ENCODE measurements around the gene DBNL.
"Not testable (repeated sequence)": the region's sequence is repeated elsewhere in the genome, so short reads cannot be mapped to it uniquely, and the experiment has no call there.

DBNL gene

GRCh38 chr7:44044315-44045225, at the start of gene DBNL:
DBNL (plus strand) TSS chr7:44044702; CDS start chr7:44044738, 36 bp downstream.
- DNase-seq, result peak; percentile 81
- in situ Hi-C loops (cut with MboI; ENCODE audit: low pct_unique_long_range_greater_than_20kb, low sequenced_read_pairs), result no loop called here

DNA sequence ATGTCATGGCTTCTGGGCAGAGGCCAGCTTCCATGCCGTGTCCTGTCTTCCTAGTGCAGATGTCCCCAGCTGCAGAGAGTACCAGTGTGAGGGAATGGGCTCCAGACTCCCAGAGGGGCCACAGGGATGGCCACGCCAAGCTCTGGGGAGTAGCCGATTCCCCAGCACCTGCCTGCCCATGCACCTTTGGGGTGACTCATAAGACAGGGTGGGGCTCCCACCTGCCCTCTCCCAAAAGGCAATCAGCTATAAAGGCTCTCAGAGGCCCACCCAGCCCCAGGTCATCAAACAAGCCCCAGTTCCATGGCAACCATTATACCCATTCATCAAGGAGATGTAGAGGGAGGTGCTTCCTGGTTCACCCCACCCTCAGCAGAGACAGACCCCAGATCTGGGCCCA, 47.0 kb upstream of the DBNL start, which contains the start of gene SPDYE1:
Gene SPDYE1, plus strand, starts transcription at position 366 of the 400 bp plus-strand sequence. CDS start 2,053 bp downstream, outside the sequence.
- in situ Hi-C loops (cut with MboI; ENCODE audit: low pct_unique_long_range_greater_than_20kb, low sequenced_read_pairs), result not testable (repeated sequence)

DNA sequence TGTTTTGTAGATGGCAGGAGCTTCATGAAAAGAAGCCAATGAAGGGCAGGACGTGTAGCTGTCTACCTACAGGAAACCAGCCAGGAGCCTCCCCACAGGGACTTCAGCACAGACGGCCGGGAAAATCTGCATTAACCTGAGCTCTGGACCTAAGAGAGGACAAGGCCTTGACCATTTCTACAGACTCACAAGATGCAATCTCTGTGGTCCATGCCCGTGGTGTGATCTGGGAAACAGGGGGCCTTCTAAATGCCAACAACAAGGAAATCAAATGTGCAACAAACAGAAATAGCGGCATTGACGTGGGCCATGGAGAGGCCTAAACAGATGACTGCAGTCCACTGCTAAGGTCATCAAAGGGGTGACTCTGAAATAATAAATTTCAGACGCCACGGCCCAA, 32.4 kb upstream of the DBNL start:
- in situ Hi-C loops (cut with MboI; ENCODE audit: low pct_unique_long_range_greater_than_20kb, low sequenced_read_pairs), result not testable (repeated sequence)

More for the DNA sequence above, 47.0 kb upstream of the DBNL start, which contains the start of gene SPDYE1:
- DNase-seq, result not testable (repeated sequence)

GRCh38 chr7:44015090-44015489, 29.4 kb upstream of the DBNL start:
- DNase-seq; in situ Hi-C loops (cut with MboI; ENCODE audit: low pct_unique_long_range_greater_than_20kb, low sequenced_read_pairs): not testable (repeated sequence)

More for the DNA sequence above, 32.4 kb upstream of the DBNL start:
- not testable (repeated sequence) for DNase-seq

GRCh38 chr7:44018857-44019807, 25.4 kb upstream of the DBNL start:
- peak; percentile 97 for DNase-seq
- in situ Hi-C loops (cut with MboI; ENCODE audit: low pct_unique_long_range_greater_than_20kb, low sequenced_read_pairs), result not testable (repeated sequence)

DNA sequence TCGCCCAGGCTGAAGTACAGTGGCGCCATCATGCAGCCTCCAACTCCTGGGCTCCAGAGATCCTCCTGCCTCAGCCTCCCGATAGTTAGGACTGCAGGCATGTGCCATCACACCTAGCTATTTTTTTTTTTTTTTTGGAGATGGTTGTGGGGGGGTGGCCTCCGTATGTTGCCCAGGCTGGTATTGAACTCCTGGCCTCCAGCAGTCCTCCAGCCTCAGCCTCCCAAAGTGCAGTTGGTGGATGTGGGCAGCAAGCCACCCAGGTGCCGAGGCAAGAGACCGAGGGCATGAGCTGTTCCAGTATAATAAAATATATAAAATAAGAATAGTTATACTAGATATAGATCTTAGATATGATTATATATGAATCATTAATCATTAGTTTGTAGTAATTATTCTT, 24.7 kb upstream of the DBNL start:
- DNase-seq; in situ Hi-C loops (cut with MboI; ENCODE audit: low pct_unique_long_range_greater_than_20kb, low sequenced_read_pairs): not testable (repeated sequence)

DNA sequence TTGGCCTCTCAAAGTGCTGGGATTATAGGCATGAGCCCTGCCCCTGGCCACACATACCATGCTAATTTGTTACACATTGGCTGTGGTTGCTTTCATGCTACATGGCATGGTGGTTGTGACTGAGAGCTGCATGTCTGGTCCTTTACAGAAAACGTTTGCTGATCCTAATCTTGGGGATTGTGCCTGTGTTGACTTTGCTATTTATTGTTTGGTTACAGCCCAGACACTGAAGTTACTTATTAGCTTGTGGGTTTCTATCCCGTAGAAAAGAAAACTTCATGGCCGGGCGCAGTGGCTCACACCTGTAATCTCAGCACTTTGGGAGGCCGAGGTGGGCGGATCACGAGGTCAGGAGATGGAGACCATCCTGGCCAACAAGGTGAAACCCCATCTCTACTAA, 22.4 kb upstream of the DBNL start:
- in situ Hi-C loops (cut with MboI; ENCODE audit: low pct_unique_long_range_greater_than_20kb, low sequenced_read_pairs), result not testable (repeated sequence)

DNA sequence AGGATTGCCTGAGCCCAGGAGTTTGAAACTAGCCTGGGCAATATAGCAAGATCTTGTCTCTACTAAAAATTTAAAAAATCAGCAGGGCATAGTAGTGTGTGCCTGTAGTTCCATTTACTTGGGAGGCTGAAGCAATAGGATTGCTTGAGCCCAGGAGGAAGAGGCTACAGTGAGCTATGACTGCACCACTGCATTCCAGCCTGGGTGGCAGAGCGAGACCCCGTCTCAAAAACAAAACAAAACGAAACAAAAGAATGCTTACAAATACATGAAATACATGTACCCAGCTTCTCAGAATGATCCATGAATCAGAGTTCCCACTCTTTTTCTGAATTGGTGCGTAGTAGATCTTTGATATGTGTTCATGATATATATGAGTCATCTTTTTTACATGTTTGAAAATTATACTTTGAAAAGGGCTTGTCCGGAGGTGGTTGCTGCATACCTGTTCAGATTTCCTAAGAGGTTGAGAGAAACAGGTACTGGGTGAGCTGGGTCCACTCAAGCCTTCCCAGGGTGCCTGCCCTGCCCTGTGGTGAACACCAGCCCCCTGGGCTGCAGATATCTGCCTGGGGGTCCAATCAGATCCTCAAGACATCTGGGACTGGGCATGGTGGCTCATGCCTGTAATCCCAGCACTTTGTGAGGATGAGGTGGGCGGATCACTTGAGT, 21.6 kb upstream of the DBNL start:
- not testable (repeated sequence) for DNase-seq

More for the DNA sequence above, 22.4 kb upstream of the DBNL start:
- DNase-seq, result not testable (repeated sequence)

DNA sequence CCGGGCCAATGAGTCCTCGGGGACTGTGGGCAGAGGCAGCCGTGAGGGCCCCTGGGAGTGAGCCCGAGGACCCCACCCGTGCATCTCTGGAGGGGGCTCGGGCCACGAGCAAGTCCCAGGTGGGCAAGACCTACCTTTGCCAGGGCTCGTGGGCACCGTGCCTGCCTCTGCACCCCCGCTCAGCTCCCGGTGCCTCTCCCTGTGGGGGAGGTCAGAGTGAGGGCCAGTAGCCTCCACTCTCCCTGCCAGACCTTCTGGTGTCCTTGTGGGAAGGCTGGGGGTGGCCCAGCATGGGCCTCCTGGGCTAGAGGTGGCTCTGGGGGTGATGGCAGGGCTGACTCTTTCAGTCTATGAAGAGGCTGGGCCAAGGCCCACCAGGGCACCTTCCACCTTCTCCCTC, 15.1 kb upstream of the DBNL start:
- in situ Hi-C loops (cut with MboI; ENCODE audit: low pct_unique_long_range_greater_than_20kb, low sequenced_read_pairs); DNase-seq: not testable (repeated sequence)

More for the DNA sequence above, 21.6 kb upstream of the DBNL start:
- in situ Hi-C loops (cut with MboI; ENCODE audit: low pct_unique_long_range_greater_than_20kb, low sequenced_read_pairs), result not testable (repeated sequence)

- in situ Hi-C loops (cut with MboI; ENCODE audit: low pct_unique_long_range_greater_than_20kb, low sequenced_read_pairs); DNase-seq: not testable (repeated sequence)
Observed at GRCh38 chr7:44030029-44030428, 14.5 kb upstream of the DBNL start.

GRCh38 chr7:44031319-44031718, 13.2 kb upstream of the DBNL start:
- in situ Hi-C loops (cut with MboI; ENCODE audit: low pct_unique_long_range_greater_than_20kb, low sequenced_read_pairs); DNase-seq: not testable (repeated sequence)

GRCh38 chr7:44032031-44032430, 12.5 kb upstream of the DBNL start:
- in situ Hi-C loops (cut with MboI; ENCODE audit: low pct_unique_long_range_greater_than_20kb, low sequenced_read_pairs); DNase-seq: not testable (repeated sequence)

- DNase-seq; in situ Hi-C loops (cut with MboI; ENCODE audit: low pct_unique_long_range_greater_than_20kb, low sequenced_read_pairs): not testable (repeated sequence)
Observed at GRCh38 chr7:44033971-44034844, 10.3 kb upstream of the DBNL start.

DNA sequence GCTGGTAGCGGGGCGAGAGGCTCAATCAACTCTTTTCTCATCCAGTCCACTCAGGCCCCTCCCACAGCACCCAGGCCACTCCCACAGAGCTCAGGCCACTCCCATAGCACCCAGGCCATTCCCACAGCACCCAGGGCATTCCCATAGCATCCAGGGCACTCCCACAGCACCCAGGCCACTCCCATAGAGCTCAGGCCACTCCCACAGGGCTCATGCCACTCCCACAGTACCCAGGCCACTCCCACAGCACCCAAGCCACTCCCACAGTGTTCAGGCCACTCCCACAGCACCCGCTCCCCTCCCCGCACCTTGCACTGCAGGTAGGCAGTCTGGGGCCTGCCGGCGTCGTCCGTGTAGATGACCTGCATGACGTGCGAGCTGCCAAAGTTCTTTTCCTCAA, 8.1 kb upstream of the DBNL start:
- DNase-seq; in situ Hi-C loops (cut with MboI; ENCODE audit: low pct_unique_long_range_greater_than_20kb, low sequenced_read_pairs): not testable (repeated sequence)

- in situ Hi-C loops (cut with MboI; ENCODE audit: low pct_unique_long_range_greater_than_20kb, low sequenced_read_pairs); DNase-seq: not testable (repeated sequence)
Observed at GRCh38 chr7:44037951-44038350, 6.6 kb upstream of the DBNL start.

DNA sequence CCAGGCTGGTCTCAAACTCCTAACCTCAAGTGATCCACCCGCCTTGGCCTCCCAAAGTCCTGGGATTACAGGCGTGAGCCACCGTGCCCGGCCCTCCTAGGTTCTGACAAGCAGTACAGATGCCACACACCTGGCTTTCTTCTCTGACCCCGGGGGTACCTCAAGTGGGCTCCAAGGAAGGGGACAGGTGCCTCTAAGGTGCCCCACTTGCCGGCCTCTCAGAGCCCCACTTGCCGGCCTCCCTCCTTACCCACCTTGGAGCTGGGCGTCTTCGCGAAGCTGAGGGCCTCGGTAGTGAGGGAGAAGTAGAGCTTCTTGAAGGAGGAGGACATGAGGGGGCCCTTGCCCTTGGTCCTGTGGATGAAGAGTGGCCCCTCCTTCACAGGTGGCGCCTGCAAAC, 5.9 kb upstream of the DBNL start:
- in situ Hi-C loops (cut with MboI; ENCODE audit: low pct_unique_long_range_greater_than_20kb, low sequenced_read_pairs); DNase-seq: not testable (repeated sequence)

DNA sequence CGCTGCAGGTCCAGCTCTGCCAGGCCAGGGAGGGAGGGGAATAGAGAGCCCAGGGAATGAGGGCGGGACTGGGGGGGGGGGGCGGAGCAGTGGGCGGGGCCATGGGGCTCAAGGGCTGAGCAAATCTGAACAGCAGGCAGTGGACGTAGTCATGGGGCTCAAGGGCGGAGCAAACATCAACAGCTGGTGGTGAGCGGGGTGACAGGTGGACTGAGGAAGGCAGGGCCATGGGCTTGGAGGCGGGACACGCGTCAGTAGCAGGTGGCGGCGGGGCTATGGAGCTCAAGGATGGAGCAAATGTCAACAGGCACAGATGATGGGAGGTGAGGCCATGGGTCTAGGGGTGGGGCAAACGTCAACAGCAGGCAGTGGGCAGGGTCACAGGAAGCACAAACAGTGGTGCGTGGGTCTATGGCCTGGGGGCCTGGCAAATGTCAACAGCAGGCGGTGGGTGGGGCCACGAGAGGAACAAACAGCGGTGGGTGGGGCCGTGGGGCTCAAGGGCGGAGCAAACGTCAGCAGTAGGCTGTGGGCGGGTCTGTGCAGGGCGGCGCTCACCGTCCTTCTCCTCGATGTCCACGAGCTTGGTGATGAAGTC, 5.4 kb upstream of the DBNL start:
- in situ Hi-C loops (cut with MboI; ENCODE audit: low pct_unique_long_range_greater_than_20kb, low sequenced_read_pairs); DNase-seq: not testable (repeated sequence)
